ENCODE results near the gene CALD1. TPM values are rescaled to one million over a fixed set of nuclear protein-coding genes. Genes with fewer than 3 reads are reported as not detected.

The CALD1 gene
- total and polyA plus RNA-seq, 2 experiments from 2014 or later = 132 to 842 TPM

DNA sequence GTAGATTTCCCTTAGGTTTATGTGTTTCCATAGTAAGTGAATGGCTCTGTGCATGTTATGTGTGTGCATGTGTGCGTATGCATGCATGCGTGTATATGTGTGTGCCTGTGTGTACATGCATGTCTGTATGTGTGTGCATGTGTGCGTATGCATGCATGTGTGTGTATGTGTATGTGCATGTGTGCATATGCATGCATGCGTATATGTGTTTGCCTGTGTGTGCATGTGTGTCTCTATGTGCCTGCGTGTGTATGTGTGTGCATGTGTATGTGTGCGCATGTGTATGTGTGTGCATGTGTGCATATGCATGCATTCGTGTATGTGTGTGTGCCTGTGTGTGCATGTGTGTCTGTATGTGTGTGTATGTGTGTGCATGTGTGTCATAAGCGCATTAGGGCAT lies 108.1 kb downstream of the CALD1 start:
- H3K27ac ChIP-seq (ENCODE audit: low read depth) = no peak overlapping the region
- H2AFZ ChIP-seq = no peak overlapping the region
- Mint-ChIP-seq H3K9me3 (no peaks in the 10 kb centered on the region), H3K4me3 (no peak overlapping the region), H3K36me3 (ENCODE audit: low read depth) (no peaks in the 10 kb centered on the region), H3K27ac (0 out of 2 replicates have a peak overlapping the region, but pooled peaks have one; percentile 55), H3K27me3 (ENCODE audit: insufficient read depth, low read depth, poor library complexity) (peaks cover 3% of the 10 kb centered on the region), H3K4me1 (peaks cover 23% of the 10 kb centered on the region)
- DNase-seq (ENCODE audit: low spot score) (no peak), ATAC-seq (no peak)
- H3K4me2 ChIP-seq = no peak overlapping the region
- no peaks in the 10 kb centered on the region for H3K9me2 ChIP-seq (ENCODE audit: insufficient read depth)
- peaks cover 9% of the 10 kb centered on the region for H3K79me2 ChIP-seq (replicated peaks; ENCODE audit: insufficient read depth)
- no peaks in the 10 kb centered on the region for H3K36me3 ChIP-seq (ENCODE audit: insufficient read depth)
- no peaks in the 10 kb centered on the region for H3F3A ChIP-seq (replicated peaks; ENCODE audit: low read depth)
- H3K4me3 ChIP-seq = no peak overlapping the region
- H4K20me1 ChIP-seq (replicated peaks; ENCODE audit: insufficient read depth) = no peaks in the 10 kb centered on the region; the same call in 1 of the 2 replicates
- no peaks in the 10 kb centered on the region for H3K27me3 ChIP-seq (ENCODE audit: insufficient read depth)
- H3K4me1 ChIP-seq (ENCODE audit: insufficient read depth) = peaks cover 7% of the 10 kb centered on the region; the same call in 1 of the 2 replicates
- no peak for TF ChIP-seq STAT1 (IDR thresholded peaks at IDR 0.05; ENCODE audit: unreplicated experiment)
- TF ChIP-seq EZH2 (IDR thresholded peaks at IDR 0.05; ENCODE audit: low read depth, unreplicated experiment) = no peak
- TF ChIP-seq ZNF331 (CRISPR knock-in tag; IDR thresholded peaks at IDR 0.05; ENCODE audit: low read depth) = no peak
- TF ChIP-seq, protein P1, sequence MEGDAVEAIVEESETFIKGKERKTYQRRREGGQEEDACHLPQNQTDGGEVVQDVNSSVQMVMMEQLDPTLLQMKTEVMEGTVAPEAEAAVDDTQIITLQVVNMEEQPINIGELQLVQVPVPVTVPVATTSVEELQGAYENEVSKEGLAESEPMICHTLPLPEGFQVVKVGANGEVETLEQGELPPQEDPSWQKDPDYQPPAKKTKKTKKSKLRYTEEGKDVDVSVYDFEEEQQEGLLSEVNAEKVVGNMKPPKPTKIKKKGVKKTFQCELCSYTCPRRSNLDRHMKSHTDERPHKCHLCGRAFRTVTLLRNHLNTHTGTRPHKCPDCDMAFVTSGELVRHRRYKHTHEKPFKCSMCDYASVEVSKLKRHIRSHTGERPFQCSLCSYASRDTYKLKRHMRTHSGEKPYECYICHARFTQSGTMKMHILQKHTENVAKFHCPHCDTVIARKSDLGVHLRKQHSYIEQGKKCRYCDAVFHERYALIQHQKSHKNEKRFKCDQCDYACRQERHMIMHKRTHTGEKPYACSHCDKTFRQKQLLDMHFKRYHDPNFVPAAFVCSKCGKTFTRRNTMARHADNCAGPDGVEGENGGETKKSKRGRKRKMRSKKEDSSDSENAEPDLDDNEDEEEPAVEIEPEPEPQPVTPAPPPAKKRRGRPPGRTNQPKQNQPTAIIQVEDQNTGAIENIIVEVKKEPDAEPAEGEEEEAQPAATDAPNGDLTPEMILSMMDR (conservative IDR thresholded peaks at IDR 0.05; ENCODE audit: low read depth in 2 of 2) = no peak
- no peak for TF ChIP-seq EZH2phosphoT487 (IDR thresholded peaks at IDR 0.05; ENCODE audit: unreplicated experiment)
- no peak for TF ChIP-seq ETS1 (IDR thresholded peaks at IDR 0.05)
- no peak for TF ChIP-seq NANOG (IDR thresholded peaks at IDR 0.05; ENCODE audit: borderline replicate concordance)
- no peak for TF ChIP-seq ZNF114 (CRISPR knock-in tag; IDR thresholded peaks at IDR 0.05)
- TF ChIP-seq JUNB (IDR thresholded peaks at IDR 0.05; ENCODE audit: unreplicated experiment) = no peak
- TF ChIP-seq POLR2AphosphoS5 (IDR thresholded peaks at IDR 0.05; ENCODE audit: low read depth) = no peak
- no peak for TF ChIP-seq CREB1 (CRISPR knock-in tag; IDR thresholded peaks at IDR 0.05; ENCODE audit: low read depth)
- no peak for TF ChIP-seq ZNF462 (CRISPR knock-in tag; IDR thresholded peaks at IDR 0.05)
- TF ChIP-seq, protein P2, sequence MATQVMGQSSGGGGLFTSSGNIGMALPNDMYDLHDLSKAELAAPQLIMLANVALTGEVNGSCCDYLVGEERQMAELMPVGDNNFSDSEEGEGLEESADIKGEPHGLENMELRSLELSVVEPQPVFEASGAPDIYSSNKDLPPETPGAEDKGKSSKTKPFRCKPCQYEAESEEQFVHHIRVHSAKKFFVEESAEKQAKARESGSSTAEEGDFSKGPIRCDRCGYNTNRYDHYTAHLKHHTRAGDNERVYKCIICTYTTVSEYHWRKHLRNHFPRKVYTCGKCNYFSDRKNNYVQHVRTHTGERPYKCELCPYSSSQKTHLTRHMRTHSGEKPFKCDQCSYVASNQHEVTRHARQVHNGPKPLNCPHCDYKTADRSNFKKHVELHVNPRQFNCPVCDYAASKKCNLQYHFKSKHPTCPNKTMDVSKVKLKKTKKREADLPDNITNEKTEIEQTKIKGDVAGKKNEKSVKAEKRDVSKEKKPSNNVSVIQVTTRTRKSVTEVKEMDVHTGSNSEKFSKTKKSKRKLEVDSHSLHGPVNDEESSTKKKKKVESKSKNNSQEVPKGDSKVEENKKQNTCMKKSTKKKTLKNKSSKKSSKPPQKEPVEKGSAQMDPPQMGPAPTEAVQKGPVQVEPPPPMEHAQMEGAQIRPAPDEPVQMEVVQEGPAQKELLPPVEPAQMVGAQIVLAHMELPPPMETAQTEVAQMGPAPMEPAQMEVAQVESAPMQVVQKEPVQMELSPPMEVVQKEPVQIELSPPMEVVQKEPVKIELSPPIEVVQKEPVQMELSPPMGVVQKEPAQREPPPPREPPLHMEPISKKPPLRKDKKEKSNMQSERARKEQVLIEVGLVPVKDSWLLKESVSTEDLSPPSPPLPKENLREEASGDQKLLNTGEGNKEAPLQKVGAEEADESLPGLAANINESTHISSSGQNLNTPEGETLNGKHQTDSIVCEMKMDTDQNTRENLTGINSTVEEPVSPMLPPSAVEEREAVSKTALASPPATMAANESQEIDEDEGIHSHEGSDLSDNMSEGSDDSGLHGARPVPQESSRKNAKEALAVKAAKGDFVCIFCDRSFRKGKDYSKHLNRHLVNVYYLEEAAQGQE (IDR thresholded peaks at IDR 0.05; ENCODE audit: unreplicated experiment) = no peak

Measured in GM23338 (cell line).